Ammon's horn (tissue), 1 donor: ENCODE measurements around the gene SLC25A42.
A peak's percentile ranks its signal among the peaks of the same experiment; 100 is the strongest.
"Not testable (repeated sequence)": the region's sequence is repeated elsewhere in the genome, so short reads cannot be mapped to it uniquely, and the experiment has no call there.

ENCODE experiments used
- DNase-seq: peaks from one replicate; pipeline ENCODE4 v3.0.0-alpha.2; 2016; ENCODE audit warnings: low spot score

SLC25A42 gene

GRCh38 chr19:19068659-19069654 lies 5.2 kb downstream of the SLC25A42 start:
- DNase-seq: peak; percentile 39

GRCh38 chr19:19071897-19072296 lies 8.1 kb downstream of the SLC25A42 start:
- no peak for DNase-seq

GRCh38 chr19:19074196-19074882 lies 10.5 kb downstream of the SLC25A42 start:
- DNase-seq: no peak

GRCh38 chr19:19075126-19075525 lies 11.3 kb downstream of the SLC25A42 start:
- DNase-seq: no peak

GRCh38 chr19:19076476-19076875 lies 12.7 kb downstream of the SLC25A42 start:
- no peak for DNase-seq

- DNase-seq: no peak
These were observed 13.3 kb downstream of the SLC25A42 start for GRCh38 chr19:19077103-19077502.

- DNase-seq: no peak
These were observed 15.0 kb downstream of the SLC25A42 start for GRCh38 chr19:19078801-19079200.

- DNase-seq: no peak
These were observed 15.8 kb downstream of the SLC25A42 start for GRCh38 chr19:19079571-19079970.

- no peak for DNase-seq
These were observed 17.9 kb downstream of the SLC25A42 start for GRCh38 chr19:19081642-19082151.

- no peak for DNase-seq
These were observed 19.8 kb downstream of the SLC25A42 start for GRCh38 chr19:19083413-19084178.

GRCh38 chr19:19087676-19088075 lies 23.9 kb downstream of the SLC25A42 start:
- DNase-seq: no peak

GRCh38 chr19:19094513-19094912 lies 30.7 kb downstream of the SLC25A42 start:
- DNase-seq: no peak

GRCh38 chr19:19095691-19096090 lies 31.9 kb downstream of the SLC25A42 start:
- no peak for DNase-seq

- DNase-seq: no peak
These were observed 33.1 kb downstream of the SLC25A42 start for GRCh38 chr19:19096641-19097627.

- no peak for DNase-seq
These were observed 34.4 kb downstream of the SLC25A42 start for GRCh38 chr19:19098084-19098702.

- DNase-seq: no peak
These were observed 35.2 kb downstream of the SLC25A42 start for GRCh38 chr19:19098703-19099632.

GRCh38 chr19:19101540-19101939 lies 37.7 kb downstream of the SLC25A42 start:
- no peak for DNase-seq

GRCh38 chr19:19102566-19102965 lies 38.8 kb downstream of the SLC25A42 start:
- not testable (repeated sequence) for DNase-seq

- no peak for DNase-seq
These were observed 39.4 kb downstream of the SLC25A42 start for GRCh38 chr19:19103167-19103566.
